Raji (cell line): ENCODE results near the gene RELCH.

ENCODE experiments used
- POLR2A ChIP-seq: IDR thresholded peaks from 2 replicates; pipeline ENCODE4 v1.6.1; 2011; ENCODE audit warnings: low read depth, low read length, control low read depth; ENCODE audit not compliant: insufficient read depth

The RELCH gene

GRCh38 chr18:62177271-62177670, 9.8 kb upstream of the RELCH start:
- no peak for TF ChIP-seq POLR2A

- TF ChIP-seq POLR2A: no peak
These were observed 7.8 kb upstream of the RELCH start for GRCh38 chr18:62179213-62179612.

GRCh38 chr18:62182220-62182619, 4.8 kb upstream of the RELCH start:
- TF ChIP-seq POLR2A: no peak

- no peak for TF ChIP-seq POLR2A
These were observed 3.4 kb upstream of the RELCH start for GRCh38 chr18:62183578-62184195.

- no peak for TF ChIP-seq POLR2A
These were observed 619 bp upstream of the RELCH start for GRCh38 chr18:62186499-62186773.

- no peak for TF ChIP-seq POLR2A
These were observed 772 bp downstream of the RELCH start for GRCh38 chr18:62187543-62188510.

GRCh38 chr18:62189208-62189607, 2.2 kb downstream of the RELCH start:
- TF ChIP-seq POLR2A: no peak

- no peak for TF ChIP-seq POLR2A
These were observed 9.0 kb downstream of the RELCH start for GRCh38 chr18:62196079-62196478.

GRCh38 chr18:62196980-62197379, 9.9 kb downstream of the RELCH start:
- no peak for TF ChIP-seq POLR2A

- no peak for TF ChIP-seq POLR2A
These were observed 11.2 kb downstream of the RELCH start for GRCh38 chr18:62198259-62198658.

GRCh38 chr18:62199629-62200028, 12.6 kb downstream of the RELCH start:
- TF ChIP-seq POLR2A: no peak

GRCh38 chr18:62200121-62200914, 13.3 kb downstream of the RELCH start:
- no peak for TF ChIP-seq POLR2A

- TF ChIP-seq POLR2A: no peak
These were observed 14.8 kb downstream of the RELCH start for GRCh38 chr18:62201870-62202269.

- no peak for TF ChIP-seq POLR2A
These were observed 18.8 kb downstream of the RELCH start for GRCh38 chr18:62205824-62206223.

- no peak for TF ChIP-seq POLR2A
These were observed 19.5 kb downstream of the RELCH start for GRCh38 chr18:62206593-62206992.

GRCh38 chr18:62209046-62209445, 22.0 kb downstream of the RELCH start:
- TF ChIP-seq POLR2A: no peak
